SH-SY5Y (cell line): ENCODE results near the gene SOX13.

Experiments used
- GATA2 ChIP-seq: IDR thresholded peaks from 2 replicates; pipeline ENCODE4 v1.6.1; 2011; ENCODE audit warnings: mild to moderate bottlenecking, low read depth, low read length
- GATA3 ChIP-seq: IDR thresholded peaks from 2 replicates; pipeline ENCODE4 v1.6.1; 2011; ENCODE audit warnings: low read depth, mild to moderate bottlenecking, low read length, moderate library complexity

GRCh38 chr1:204045430-204045829 lies 27.5 kb upstream of the SOX13 start:
- TF ChIP-seq GATA2 (no peak), GATA3 (no peak)
